IMR-90 (cell line): ENCODE measurements around the gene PLSCR5.

Experiments
- BHLHE40 ChIP-seq: fragments of 150-350 bp; IDR thresholded peaks from 2 replicates; pipeline ENCODE4 v1.6.1; 2016; ENCODE audit warnings: mild to moderate bottlenecking, low read depth, low read length
- CEBPB ChIP-seq: IDR thresholded peaks from 2 replicates; pipeline ENCODE4 v1.6.1; 2012; ENCODE audit warnings: low read depth, low read length, improper control_type of control experiment
- CHD1 ChIP-seq: IDR thresholded peaks from 2 replicates; pipeline ENCODE4 v1.6.1; 2012; ENCODE audit warnings: low read depth, low read length, improper control_type of control experiment
- ELK1 ChIP-seq: fragments of 150-350 bp; IDR thresholded peaks from 2 replicates; pipeline ENCODE4 v1.6.1; 2016; ENCODE audit warnings: low read depth, mild to moderate bottlenecking, low read length, moderate library complexity, borderline replicate concordance
- FOS ChIP-seq: fragments of 150-350 bp; IDR thresholded peaks from 2 replicates; pipeline ENCODE4 v1.6.1; 2016; ENCODE audit warnings: low read depth, low read length
- MAFK ChIP-seq: IDR thresholded peaks from 2 replicates; pipeline ENCODE4 v1.6.1; 2012; ENCODE audit warnings: low read depth, low read length, improper control_type of control experiment
- MAZ ChIP-seq: IDR thresholded peaks from 2 replicates; pipeline ENCODE4 v1.6.1; 2012; ENCODE audit warnings: low read depth, mild to moderate bottlenecking, low read length, improper control_type of control experiment, moderate library complexity, borderline replicate concordance
- NFE2L2 ChIP-seq: fragments of 150-350 bp; IDR thresholded peaks from 2 replicates; pipeline ENCODE4 v1.6.1; 2016; ENCODE audit warnings: low read depth, mild to moderate bottlenecking, low read length
- POLR2A ChIP-seq: IDR thresholded peaks from 2 replicates; pipeline ENCODE4 v1.6.1; 2012; ENCODE audit warnings: mild to moderate bottlenecking, low read depth, low read length
- RAD21 ChIP-seq: IDR thresholded peaks from 2 replicates; pipeline ENCODE4 v1.6.1; 2012; ENCODE audit warnings: low read length, improper control_type of control experiment
- RCOR1 ChIP-seq: IDR thresholded peaks from 2 replicates; pipeline ENCODE4 v1.6.1; 2012; ENCODE audit warnings: mild to moderate bottlenecking, low read length, improper control_type of control experiment; ENCODE audit not compliant: insufficient replicate concordance
- RFX5 ChIP-seq: IDR thresholded peaks from 2 replicates; pipeline ENCODE4 v1.8.0; 2012; ENCODE audit warnings: low read depth, mild to moderate bottlenecking, low read length, moderate library complexity
- SMC3 ChIP-seq: fragments of 150-350 bp; IDR thresholded peaks from 2 replicates; pipeline ENCODE4 v1.6.1; 2016; ENCODE audit warnings: low read depth, mild to moderate bottlenecking, antibody characterized with exemption, low read length, moderate library complexity
- TF ChIP-seq, protein P1 (sequence below): conservative IDR thresholded peaks from 2 replicates; pipeline ENCODE4 v1.5.1; 2012; ENCODE audit warnings: mild to moderate bottlenecking, low read depth, low read length, improper control_type of control experiment

GRCh38 chr3:146605106-146605505 is at the start of gene PLSCR5:
- TF ChIP-seq, protein P1, sequence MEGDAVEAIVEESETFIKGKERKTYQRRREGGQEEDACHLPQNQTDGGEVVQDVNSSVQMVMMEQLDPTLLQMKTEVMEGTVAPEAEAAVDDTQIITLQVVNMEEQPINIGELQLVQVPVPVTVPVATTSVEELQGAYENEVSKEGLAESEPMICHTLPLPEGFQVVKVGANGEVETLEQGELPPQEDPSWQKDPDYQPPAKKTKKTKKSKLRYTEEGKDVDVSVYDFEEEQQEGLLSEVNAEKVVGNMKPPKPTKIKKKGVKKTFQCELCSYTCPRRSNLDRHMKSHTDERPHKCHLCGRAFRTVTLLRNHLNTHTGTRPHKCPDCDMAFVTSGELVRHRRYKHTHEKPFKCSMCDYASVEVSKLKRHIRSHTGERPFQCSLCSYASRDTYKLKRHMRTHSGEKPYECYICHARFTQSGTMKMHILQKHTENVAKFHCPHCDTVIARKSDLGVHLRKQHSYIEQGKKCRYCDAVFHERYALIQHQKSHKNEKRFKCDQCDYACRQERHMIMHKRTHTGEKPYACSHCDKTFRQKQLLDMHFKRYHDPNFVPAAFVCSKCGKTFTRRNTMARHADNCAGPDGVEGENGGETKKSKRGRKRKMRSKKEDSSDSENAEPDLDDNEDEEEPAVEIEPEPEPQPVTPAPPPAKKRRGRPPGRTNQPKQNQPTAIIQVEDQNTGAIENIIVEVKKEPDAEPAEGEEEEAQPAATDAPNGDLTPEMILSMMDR, result no peak
- TF ChIP-seq SMC3 (no peak), POLR2A (no peak), RAD21 (no peak), BHLHE40 (no peak), CEBPB (no peak), RFX5 (no peak), ELK1 (no peak), MAZ (no peak), NFE2L2 (no peak), MAFK (no peak), RCOR1 (no peak), FOS (no peak), CHD1 (no peak)
